PC-3 (cell line): Measurements from ENCODE around the gene HBEGF.

Source experiments
- CTCF ChIP-seq: fragments of 300-600 bp; sonication (generic); conservative IDR thresholded peaks from 2 replicates; pipeline ENCODE4 v1.5.1; 2017; ENCODE audit warnings: antibody characterized with exemption, low read depth, mild to moderate bottlenecking, low read length
- EZH2 ChIP-seq: fragments of 300-600 bp; sonication (generic); IDR thresholded peaks from one replicate; pipeline ENCODE4 v1.6.1; 2017; ENCODE audit warnings: antibody characterized with exemption, mild to moderate bottlenecking, low read length; ENCODE audit not compliant: unreplicated experiment
- EZH2phosphoT487 ChIP-seq: fragments of 300-600 bp; sonication (generic); IDR thresholded peaks from 2 replicates; pipeline ENCODE4 v1.6.1; 2018; ENCODE audit warnings: mild to moderate bottlenecking, antibody characterized with exemption, low read length, borderline replicate concordance

DNA sequence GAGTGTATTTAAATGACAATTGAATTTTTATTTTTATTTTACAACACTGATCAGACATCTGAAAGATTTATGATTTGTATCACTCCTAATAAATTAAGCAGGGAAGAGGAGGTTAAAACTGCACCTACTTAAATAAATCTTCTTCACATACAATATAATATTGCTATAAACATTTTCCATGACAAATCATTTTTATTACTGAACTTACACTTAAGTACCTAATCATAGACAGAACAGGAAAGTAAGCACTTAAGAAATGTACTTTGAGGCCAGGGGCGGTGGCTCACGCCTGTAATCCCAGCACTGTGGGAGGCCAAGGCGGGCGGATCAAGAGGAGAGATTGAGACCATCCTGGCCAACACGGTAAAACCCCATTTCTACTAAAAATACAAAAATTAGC lies 47.3 kb downstream of the HBEGF start:
- no peak for TF ChIP-seq CTCF
- TF ChIP-seq EZH2 = no peak
- TF ChIP-seq EZH2phosphoT487 = no peak
